HEK293T (cell line): Measurements from ENCODE around the gene POLR3B.

ENCODE experiments used
- CTCF ChIA-PET: fragments of 350-600 bp; formaldehyde crosslinking; extraction: SDS; loops from one replicate; lab custom pipeline; 2021; ENCODE audit warnings: antibody characterized with exemption, inconsistent platforms; lab: Yijun Ruan, JAX
- POLR2A ChIA-PET: fragments of 350-600 bp; formaldehyde crosslinking; extraction: SDS; loops from one replicate; lab custom pipeline; 2020; ENCODE audit warnings: antibody characterized with exemption, inconsistent platforms; lab: Yijun Ruan, JAX
- DNase-seq: peaks from one replicate; pipeline ENCODE4 v3.0.0; 2012; ENCODE audit warnings: mixed read lengths; ENCODE audit errors: extremely low spot score
- ARNT ChIP-seq: fragments of 450-650 bp; IDR thresholded peaks from 2 replicates; pipeline ENCODE4 v1.6.1; 2017; ENCODE audit warnings: mild to moderate bottlenecking
- BHLHE40 ChIP-seq: fragments of 450-650 bp; IDR thresholded peaks from 2 replicates; pipeline ENCODE4 v1.6.1; 2016; ENCODE audit warnings: mild to moderate bottlenecking, moderate library complexity, borderline replicate concordance
- CTBP1 ChIP-seq: fragments of 450-650 bp; IDR thresholded peaks from 2 replicates; pipeline ENCODE4 v1.6.1; 2016; ENCODE audit warnings: borderline replicate concordance
- ELF4 ChIP-seq: fragments of 450-650 bp; IDR thresholded peaks from 2 replicates; pipeline ENCODE4 v1.6.1; 2017; ENCODE audit warnings: antibody characterized with exemption
- FOXA1 ChIP-seq: fragments of 450-650 bp; IDR thresholded peaks from 2 replicates; pipeline ENCODE4 v1.6.1; 2016; ENCODE audit warnings: mild to moderate bottlenecking
- FOXK2 ChIP-seq: fragments of 450-650 bp; IDR thresholded peaks from 2 replicates; pipeline ENCODE4 v1.6.1; 2016; ENCODE audit warnings: mild to moderate bottlenecking
- FOXM1 ChIP-seq: fragments of 450-650 bp; IDR thresholded peaks from 2 replicates; pipeline ENCODE4 v1.6.1; 2017; ENCODE audit warnings: mild to moderate bottlenecking, borderline replicate concordance
- HDGF ChIP-seq: fragments of 450-650 bp; IDR thresholded peaks from 2 replicates; pipeline ENCODE4 v1.6.1; 2017; ENCODE audit warnings: antibody characterized with exemption, borderline replicate concordance
- L3MBTL2 ChIP-seq: fragments of 450-650 bp; conservative IDR thresholded peaks from 2 replicates; pipeline ENCODE4 v1.6.1; 2016; ENCODE audit warnings: mild to moderate bottlenecking
- LEF1 ChIP-seq: fragments of 450-650 bp; IDR thresholded peaks from 2 replicates; pipeline ENCODE4 v1.6.1; 2017; ENCODE audit warnings: mild to moderate bottlenecking, borderline replicate concordance
- NFRKB ChIP-seq: fragments of 450-650 bp; IDR thresholded peaks from 2 replicates; pipeline ENCODE4 v1.6.1; 2016; ENCODE audit warnings: mild to moderate bottlenecking, moderate library complexity
- SP1 ChIP-seq: fragments of 450-650 bp; IDR thresholded peaks from 2 replicates; pipeline ENCODE4 v1.6.1; 2017
- SUZ12 ChIP-seq: fragments of 450-650 bp; IDR thresholded peaks from 2 replicates; pipeline ENCODE4 v1.6.1; 2016; ENCODE audit warnings: mild to moderate bottlenecking
- TARDBP ChIP-seq: fragments of 450-650 bp; IDR thresholded peaks from 2 replicates; pipeline ENCODE4 v1.6.1; 2016
- ZNF384 ChIP-seq: fragments of 450-650 bp; IDR thresholded peaks from 2 replicates; pipeline ENCODE4 v1.6.1; 2016
- TF ChIP-seq, protein P1 (sequence below): fragments of 450-650 bp; IDR thresholded peaks from 2 replicates; pipeline ENCODE4 v1.6.1; 2016

Gene POLR3B

DNA sequence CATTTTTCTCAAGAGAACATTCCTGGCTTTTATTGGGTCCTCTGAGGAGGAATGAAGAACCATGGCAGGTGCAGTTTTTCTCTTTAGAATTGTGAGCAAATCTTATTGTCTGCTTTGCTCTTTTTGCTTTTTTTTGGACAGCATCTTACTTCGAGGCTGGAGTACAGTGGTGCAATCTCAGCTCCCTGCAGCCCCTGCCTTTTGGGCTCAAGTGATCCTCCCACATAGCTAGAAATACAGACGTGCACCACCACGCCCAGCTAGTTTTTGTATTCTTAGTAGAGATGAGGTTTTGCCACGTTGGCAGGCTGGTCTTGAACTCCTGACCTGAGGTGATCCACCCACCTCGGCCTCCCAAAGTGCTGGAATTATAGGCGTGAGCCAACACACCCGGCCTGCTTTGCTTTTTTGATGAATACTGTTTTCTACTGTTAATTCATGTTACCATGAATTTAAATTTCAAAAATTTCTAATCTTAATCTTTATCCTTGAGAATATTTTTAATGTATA is 71.5 kb downstream of the POLR3B start:
- ChIA-PET POLR2A (no interaction called here), CTCF (no interaction called here)
- TF ChIP-seq HDGF (no peak), ARNT (no peak), TARDBP (no peak), ELF4 (no peak), SP1 (no peak), NFRKB (no peak), FOXM1 (no peak), SUZ12 (no peak), LEF1 (no peak), FOXA1 (no peak), FOXK2 (no peak), BHLHE40 (no peak), L3MBTL2 (no peak)
- TF ChIP-seq, protein P1, sequence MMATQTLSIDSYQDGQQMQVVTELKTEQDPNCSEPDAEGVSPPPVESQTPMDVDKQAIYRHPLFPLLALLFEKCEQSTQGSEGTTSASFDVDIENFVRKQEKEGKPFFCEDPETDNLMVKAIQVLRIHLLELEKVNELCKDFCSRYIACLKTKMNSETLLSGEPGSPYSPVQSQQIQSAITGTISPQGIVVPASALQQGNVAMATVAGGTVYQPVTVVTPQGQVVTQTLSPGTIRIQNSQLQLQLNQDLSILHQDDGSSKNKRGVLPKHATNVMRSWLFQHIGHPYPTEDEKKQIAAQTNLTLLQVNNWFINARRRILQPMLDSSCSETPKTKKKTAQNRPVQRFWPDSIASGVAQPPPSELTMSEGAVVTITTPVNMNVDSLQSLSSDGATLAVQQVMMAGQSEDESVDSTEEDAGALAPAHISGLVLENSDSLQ = no peak
- no peak for DNase-seq

DNA sequence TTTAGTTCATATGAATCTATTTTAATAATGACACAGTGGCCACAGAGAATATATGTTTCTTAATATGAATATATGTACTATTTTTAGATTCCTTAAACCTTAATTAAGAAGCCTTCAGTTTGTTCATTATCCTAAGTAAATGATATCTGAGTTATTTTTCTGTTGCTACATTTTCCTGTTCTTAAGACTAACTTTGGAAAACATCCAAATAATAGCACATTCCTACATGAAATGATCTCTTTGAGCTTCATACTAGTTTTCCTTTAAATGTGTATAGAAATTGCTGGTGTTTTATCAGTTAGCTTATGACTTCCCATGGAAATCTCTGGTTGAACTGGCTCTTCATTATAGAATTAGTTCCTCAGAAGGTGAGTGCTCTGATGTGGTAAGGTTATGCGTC is 72.1 kb downstream of the POLR3B start:
- ChIA-PET CTCF (no interaction called here), POLR2A (no interaction called here)
- no peak for DNase-seq
- TF ChIP-seq NFRKB (no peak), SUZ12 (no peak), TARDBP (no peak), L3MBTL2 (no peak), HDGF (no peak), SP1 (no peak), FOXA1 (no peak), CTBP1 (no peak)
- TF ChIP-seq, protein P1 = no peak

DNA sequence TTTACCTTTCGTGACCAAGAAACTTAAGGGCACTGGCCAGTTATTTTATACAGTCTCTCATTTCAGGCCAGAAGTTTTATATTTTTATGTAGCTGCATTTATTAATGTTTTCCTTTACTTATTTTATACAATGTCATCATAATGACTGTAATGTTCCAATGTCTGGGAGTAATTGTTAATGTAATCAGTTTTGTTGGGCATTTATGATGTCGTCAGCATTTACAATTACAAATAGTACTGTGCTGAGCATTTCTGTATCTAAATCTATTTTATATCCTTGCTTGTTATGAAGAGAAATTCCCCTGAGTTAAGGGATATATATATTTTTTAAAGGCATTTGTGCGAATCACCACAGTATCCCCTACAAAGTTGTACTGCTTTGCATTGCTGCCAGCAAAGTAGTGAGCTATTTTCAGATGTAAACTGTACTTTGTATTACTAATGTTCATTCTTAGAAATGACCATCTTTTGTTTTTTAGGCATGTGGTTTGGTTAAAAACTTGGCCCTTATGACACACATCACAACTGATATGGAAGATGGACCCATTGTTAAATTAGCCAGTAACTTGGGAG is 74.4 kb downstream of the POLR3B start:
- CTCF ChIA-PET = no interaction called here
- no peak for DNase-seq
- TF ChIP-seq FOXA1 (no peak), ZNF384 (no peak), ARNT (no peak), HDGF (no peak), SP1 (no peak), L3MBTL2 (no peak), NFRKB (no peak), TARDBP (no peak)
- POLR2A ChIA-PET = no interaction called here

DNA sequence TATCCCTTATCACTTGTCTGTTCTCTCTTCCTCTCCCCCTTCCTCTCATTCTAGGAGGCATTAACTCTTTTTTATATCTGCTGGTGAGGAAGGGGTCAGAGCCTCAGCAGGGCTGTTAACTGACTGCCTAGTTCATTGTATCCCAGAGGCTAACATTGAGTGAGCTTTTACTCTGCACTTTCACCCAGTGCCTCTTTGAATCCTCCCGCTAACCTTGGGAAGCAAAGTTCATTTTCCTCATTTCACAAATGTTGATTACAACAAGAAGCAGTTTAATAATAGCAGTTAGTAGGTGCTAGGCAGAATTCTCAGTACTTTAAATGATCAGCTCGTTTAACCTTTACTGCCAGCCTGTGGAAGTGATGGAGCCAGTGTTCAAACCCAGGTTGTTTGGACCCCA is 75.5 kb downstream of the POLR3B start:
- TF ChIP-seq NFRKB (no peak), BHLHE40 (no peak), FOXM1 (no peak), SP1 (no peak), ELF4 (no peak), L3MBTL2 (no peak), FOXA1 (no peak), ZNF384 (no peak), LEF1 (no peak)
- TF ChIP-seq, protein P1 = no peak
- no peak for DNase-seq
- POLR2A ChIA-PET = no interaction called here
- CTCF ChIA-PET = no interaction called here

DNA sequence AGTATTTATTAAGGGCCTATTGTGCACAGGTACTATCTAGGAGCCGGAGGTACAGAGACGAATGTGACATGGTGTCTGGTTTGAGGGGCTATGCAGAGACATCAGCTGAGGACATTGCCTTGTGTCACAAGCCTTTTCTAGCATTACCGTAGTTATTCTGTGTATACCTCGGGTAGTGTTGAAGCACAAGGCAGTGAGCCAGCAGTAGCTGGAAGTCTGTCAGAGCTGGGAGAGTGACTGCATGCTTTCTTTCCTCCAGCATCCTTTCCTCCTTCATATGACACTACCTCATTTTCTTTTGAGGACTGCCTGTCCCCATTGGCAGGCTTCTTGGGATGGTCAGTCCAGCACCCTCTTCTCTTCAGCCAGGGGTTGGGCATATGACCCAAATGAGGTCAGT is 77.0 kb downstream of the POLR3B start:
- ChIA-PET CTCF (no interaction called here), POLR2A (no interaction called here)
- TF ChIP-seq SUZ12 (no peak), FOXK2 (no peak)
- DNase-seq = no peak

DNA sequence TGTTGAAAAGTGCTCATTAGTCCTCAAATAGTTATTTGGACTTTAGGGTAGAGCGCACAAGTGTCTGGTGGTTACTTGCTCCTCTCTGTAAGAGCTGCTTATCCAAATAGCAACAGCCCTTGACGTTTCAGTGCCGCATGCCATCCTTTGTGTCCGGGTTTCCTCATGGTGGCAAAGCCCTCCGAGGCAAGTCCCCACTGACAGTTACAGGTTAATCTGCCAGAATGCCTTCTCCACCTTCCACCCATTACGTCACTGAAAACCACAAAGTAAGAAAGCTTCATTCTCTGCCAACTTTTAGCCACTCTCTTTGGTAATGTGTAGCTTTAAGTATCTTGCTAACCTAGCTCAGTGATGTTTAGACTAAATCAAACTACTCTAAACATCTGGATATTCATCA is 78.6 kb downstream of the POLR3B start:
- ChIA-PET POLR2A (no interaction called here), CTCF (no interaction called here)
- TF ChIP-seq TARDBP (no peak), FOXK2 (no peak), SP1 (no peak), FOXA1 (no peak), HDGF (no peak), BHLHE40 (no peak), NFRKB (no peak), CTBP1 (no peak), ZNF384 (no peak), LEF1 (no peak), L3MBTL2 (no peak), ELF4 (no peak), ARNT (no peak), SUZ12 (no peak)
- TF ChIP-seq, protein P1 = no peak
- no peak for DNase-seq

DNA sequence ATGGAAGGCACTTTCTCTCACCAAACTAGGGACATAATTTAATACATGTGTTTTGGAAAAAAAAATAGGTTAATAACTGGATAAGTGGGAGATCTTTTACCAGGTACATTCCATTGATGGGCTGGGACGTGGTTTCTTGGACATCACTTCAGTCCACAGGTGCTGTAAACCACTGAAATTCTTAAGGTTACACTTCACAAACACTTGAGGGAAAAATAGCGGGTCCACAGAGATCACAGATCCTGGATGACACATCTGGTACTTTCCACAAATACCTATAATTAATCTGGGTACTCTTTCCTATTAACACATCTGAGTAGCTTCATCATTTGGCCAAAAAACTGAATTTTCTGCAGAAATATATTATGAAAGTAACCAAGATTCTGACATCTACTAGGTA is 85.0 kb downstream of the POLR3B start:
- DNase-seq = no peak
- ChIA-PET CTCF (no interaction called here), POLR2A (no interaction called here)
- TF ChIP-seq SP1 = no peak
- no peak for TF ChIP-seq CTBP1
- TF ChIP-seq TARDBP = no peak
- TF ChIP-seq ELF4 = no peak
- TF ChIP-seq BHLHE40 = no peak
- no peak for TF ChIP-seq L3MBTL2
- TF ChIP-seq SUZ12 = no peak
- TF ChIP-seq HDGF = no peak
- no peak for TF ChIP-seq ZNF384
- no peak for TF ChIP-seq ARNT
- no peak for TF ChIP-seq FOXK2
- TF ChIP-seq, protein P1 = no peak
- no peak for TF ChIP-seq FOXA1
- no peak for TF ChIP-seq LEF1
- TF ChIP-seq NFRKB = no peak
- no peak for TF ChIP-seq FOXM1
